ENCODE measurements around the gene NT5C3A. TPM values are rescaled to one million over a fixed set of nuclear protein-coding genes. Genes with fewer than 3 reads are reported as not detected.
"Not testable (repeated sequence)": the region's sequence is repeated elsewhere in the genome, so short reads cannot be mapped to it uniquely, and the experiment has no call there.

Gene NT5C3A
- total RNA-seq = 26.5 and 67.7 TPM in 2 replicates

GRCh38 chr7:33062023-33062781, at the start of gene NT5C3A:
NT5C3A (minus strand) TSS chr7:33062776; CDS start chr7:33062705, 71 bp downstream.
- peak; percentile 11 for DNase-seq (ENCODE audit: low read depth)

DNA sequence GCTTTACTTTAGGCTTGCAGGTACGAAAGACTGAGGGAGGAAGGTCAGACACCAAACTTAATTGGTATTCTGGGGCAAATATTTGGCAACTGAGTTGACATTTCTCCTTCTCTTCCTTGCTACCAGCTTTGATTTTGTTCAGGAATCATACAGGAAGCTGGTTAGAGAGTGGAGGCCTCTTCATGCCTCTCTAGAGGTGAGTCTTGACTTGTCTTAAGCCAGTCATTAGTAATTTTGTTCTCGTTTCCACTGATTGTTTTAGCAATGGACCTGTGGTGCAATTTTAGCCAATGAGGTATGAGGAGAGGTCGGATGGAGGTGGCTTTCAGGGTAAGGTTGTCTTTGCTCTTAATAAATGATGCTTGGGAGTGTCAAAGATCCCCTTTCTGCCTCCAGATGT, 49.0 kb upstream of the NT5C3A start:
- no peak for DNase-seq (ENCODE audit: low read depth)

- no peak for DNase-seq (ENCODE audit: low read depth)
These were observed 47.2 kb upstream of the NT5C3A start for GRCh38 chr7:33109758-33110238.

DNA sequence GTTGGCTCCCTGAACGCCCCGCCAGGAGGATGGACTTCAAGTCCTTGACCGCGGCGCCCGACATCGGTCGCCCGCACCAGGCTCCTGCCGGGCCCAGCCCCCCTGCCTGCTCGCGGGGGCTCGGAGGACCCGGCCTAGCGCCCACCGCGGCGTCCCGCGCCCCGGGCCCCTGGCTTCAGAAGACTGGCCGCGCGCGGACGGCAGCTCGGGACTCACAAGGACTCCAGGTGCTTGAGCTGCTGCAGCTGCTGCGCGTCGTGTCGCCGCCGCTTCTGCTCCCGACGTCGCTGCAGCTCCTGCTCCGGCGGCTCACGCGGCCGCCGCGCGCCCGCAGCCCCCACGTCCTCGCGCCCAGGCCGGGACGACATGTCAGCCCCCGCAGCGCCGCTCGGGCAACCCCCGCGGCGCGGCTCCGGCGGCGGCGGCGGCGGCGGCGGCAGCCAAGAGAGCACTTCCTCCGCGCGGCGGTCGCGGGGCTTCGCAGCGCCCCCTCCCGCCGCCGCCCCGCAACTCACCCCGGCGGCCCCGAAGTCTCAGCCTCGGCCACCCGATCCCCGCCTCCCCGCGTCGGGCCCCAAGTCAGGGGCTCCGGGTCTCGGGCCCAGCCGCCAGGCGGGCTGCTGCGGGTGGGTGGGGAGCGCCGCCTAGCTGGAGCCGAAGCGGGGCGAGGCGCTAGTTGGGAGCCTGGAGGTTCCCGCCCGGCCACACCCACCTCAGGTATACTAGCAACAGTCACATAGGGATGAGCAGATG, 46.6 kb upstream of the NT5C3A start, which contains the start of gene RP9:
Gene RP9, minus strand, starts transcription at position 400 of the 753 bp plus-strand sequence. Its CDS starts 32 bp downstream, at position 368.
- DNase-seq (ENCODE audit: low read depth) = no peak

- peak; percentile 26 for DNase-seq (ENCODE audit: low read depth)
These were observed 46.0 kb upstream of the NT5C3A start for GRCh38 chr7:33108554-33109004.

GRCh38 chr7:33107136-33108066, 44.8 kb upstream of the NT5C3A start:
- DNase-seq (ENCODE audit: low read depth) = peak; percentile 37

GRCh38 chr7:33101906-33102305, 39.3 kb upstream of the NT5C3A start:
- DNase-seq (ENCODE audit: low read depth) = no peak

DNA sequence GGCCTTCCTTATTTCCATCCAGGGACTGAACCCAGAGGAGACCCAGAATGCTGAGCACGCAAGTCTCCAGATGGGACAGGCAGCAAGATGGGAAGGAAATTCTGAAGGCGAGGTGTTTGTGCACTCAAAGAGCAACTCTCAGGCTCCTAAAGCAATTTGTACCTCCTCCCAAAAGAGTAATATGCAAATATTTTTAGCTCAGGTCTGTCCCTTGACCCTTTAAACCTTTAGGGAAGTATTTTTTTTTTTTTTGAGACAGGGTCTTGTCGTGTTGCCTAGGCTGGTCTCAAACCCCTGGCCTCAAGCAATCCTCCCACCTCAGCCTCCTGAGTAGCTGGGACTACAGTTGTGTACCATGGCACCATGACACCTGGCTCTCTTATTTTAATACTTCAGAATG, 38.2 kb upstream of the NT5C3A start:
- no peak for DNase-seq (ENCODE audit: low read depth)

GRCh38 chr7:33099154-33099940, 36.8 kb upstream of the NT5C3A start:
- DNase-seq (ENCODE audit: low read depth) = no peak

DNA sequence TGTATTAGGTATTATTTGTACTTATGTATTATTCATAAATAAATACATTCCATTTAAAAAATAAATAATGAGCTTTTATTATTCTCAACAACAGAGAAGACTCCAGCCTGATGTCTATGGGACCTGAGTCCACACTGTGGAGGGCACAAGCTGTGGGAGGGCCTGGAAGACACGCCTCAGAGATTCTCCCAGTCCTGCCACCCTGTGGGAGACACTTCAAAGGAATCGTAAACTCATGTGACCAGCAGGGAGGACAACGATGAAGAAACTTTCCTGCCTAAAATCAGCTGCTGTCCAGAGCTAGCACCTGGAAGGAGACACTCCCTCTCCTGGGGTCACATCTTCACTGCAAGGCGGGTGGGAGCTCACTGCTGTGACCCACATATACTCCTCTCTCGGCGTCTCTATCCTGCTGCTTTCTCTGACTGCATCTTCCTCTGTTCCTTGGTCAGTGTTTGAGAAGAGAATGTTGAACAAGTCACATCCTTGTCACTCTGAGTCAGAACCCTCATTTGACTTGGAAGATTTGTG, 32.2 kb upstream of the NT5C3A start:
- DNase-seq (ENCODE audit: low read depth) = not testable (repeated sequence)

GRCh38 chr7:33093266-33093665, 30.7 kb upstream of the NT5C3A start:
- no peak for DNase-seq (ENCODE audit: low read depth)

GRCh38 chr7:33091641-33092191, 29.1 kb upstream of the NT5C3A start:
- no peak for DNase-seq (ENCODE audit: low read depth)

DNA sequence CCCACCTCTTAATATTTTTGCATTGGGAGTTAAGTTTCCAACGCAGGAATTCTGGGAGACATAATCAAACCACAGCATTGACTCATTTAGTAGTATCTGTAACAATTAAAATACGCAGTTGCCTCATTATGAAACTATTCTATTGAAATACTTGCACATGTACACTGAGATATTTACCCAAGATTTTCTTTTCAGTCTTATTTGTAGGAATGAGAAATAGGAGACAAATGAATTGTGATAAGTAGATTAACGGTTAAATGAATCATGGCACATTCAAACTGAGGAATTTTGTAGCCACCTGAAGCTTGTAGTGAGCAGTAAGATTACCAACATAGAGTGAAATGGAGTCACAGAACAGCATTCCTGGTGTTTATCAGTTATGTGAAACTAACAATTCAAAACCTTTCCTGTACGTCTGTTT, 28.5 kb upstream of the NT5C3A start:
- DNase-seq (ENCODE audit: low read depth) = peak; percentile 3

- no peak for DNase-seq (ENCODE audit: low read depth)
These were observed 26.6 kb upstream of the NT5C3A start for GRCh38 chr7:33089142-33089541.

DNA sequence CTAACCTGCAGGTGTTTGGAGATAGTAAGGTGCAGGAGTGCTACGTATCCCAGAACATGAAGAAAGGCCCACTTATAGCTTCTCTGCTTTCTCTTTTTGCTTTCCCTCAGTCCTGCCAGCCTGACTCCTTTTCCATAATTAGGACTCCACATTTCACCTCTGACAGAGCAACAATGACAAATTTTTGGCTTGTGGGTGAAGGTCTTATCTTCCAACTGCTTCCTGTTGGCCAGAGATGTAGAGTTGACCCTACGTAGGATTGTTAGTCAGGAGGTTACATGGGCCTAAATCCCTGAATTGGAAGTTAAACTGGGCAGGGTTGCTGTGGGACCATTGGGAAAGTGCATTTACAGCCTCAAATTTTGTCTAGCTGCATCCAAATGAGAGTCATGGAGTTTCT, 25.3 kb upstream of the NT5C3A start:
- no peak for DNase-seq (ENCODE audit: low read depth)

DNA sequence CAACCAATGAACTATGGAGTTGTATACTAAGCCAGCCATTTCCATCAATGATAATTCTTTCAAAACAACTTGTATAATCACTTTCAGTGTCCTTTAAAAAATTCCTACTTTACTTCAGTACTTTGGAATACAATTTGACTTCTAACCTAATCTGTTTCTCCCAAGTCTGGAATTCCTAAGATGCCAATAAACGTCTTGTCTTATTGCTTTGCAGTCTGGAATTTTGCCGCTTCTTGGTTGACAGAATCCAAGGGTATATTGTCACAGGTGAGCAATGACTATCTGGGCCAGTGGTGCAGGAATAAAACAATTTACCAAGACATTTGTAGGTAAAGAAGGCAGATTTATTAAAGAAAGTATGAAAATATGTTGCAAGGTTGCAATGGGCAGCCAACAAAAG, 24.8 kb upstream of the NT5C3A start:
- no peak for DNase-seq (ENCODE audit: low read depth)

DNA sequence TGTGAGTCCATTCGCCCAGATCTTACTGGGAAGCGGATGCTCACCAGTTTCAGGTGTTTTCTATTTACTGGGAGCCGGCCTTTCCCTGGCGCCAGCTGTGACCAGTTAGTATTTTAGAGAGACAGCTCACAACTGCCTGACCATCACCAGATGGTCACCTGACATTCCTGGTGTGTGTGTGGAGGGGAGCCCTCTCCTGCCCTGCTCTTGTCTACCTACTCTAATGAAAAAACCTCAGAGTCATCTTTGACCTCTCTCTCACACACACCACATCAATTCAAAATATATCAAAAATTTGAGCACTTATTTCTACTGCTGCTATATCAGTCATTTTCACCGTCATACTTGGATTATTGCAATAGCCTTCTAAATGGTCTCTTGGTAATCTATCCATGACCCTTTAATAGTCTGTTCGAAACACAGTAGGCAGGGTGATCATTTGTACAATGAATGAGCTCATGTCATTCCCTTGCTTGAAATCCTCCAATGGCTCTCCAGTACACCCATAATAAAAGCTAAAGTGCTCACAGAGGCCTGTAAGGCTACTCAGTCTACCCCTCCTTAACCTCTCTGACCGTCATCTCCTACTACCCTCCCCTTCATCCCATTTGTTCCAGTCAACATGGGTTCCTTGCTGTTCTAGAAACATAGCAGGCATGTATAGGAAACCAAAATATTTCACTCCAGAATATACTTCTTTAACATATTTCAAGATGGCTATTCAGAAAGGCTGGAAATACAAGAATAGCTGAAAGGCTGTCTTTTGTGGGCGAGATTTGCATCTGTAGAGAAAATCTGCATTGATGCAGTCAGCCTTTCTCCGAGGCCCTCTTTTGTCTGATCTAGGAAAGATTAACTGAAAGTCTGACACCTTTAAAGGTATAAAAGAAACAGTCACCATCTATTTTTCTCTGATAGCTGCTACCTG, 17.5 kb upstream of the NT5C3A start:
- no peak for DNase-seq (ENCODE audit: low read depth)

DNA sequence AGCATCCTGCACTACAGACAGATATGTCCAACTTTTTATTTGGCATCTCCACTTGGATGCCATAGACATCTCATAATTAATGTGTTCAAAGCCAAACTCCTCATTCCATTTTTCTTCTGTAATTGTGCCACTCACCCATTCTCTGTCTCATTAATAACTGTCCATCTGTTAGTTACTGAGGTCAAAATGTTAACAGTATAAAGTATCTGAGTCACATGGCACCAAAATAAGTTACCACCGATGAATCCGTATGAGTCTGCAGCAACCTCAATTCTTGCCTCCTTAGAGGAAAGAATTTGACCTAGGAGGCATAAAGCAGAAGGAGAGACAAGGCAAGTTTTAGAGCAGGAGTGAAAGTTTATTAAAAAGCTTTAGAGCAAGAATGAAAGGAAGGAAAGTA, 16.5 kb upstream of the NT5C3A start:
- DNase-seq (ENCODE audit: low read depth) = no peak

DNA sequence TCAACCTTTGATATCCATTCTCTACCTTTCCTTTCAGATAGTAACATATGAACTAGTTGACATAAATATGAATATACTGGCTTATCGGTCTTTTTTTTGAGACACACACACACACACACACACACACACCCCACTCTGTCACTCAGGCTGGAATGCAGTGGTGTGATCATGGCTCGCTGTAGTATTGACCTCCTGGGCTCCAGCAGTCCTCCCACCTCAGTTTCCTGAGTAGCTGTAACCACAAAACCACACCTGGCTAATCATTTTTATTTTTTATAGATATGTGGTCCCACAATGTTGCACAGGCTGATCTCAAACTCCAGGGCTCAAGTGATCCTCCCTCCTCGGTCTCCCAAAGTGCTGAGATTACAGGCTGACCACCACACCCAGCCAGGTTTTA, 14.2 kb upstream of the NT5C3A start:
- DNase-seq (ENCODE audit: low read depth) = peak; percentile 68
